ENCODE results near the gene SHISA9. TPM values are rescaled to one million over a fixed set of nuclear protein-coding genes. Genes with fewer than 3 reads are reported as not detected.

The SHISA9 gene
- polyA plus RNA-seq, 3 donors: 0.01 TPM; not detected in 2

- no peak for TF ChIP-seq CTCF (IDR thresholded peaks at IDR 0.05)
- no peaks in the 10 kb centered on the region for H3K36me3 Mint-ChIP-seq
- WGBS (ENCODE audit: insufficient coverage): no CpG with 5 or more reads among the region's 6 CpGs
- no peak overlapping the region for H3K4me2 ChIP-seq (replicated peaks; ENCODE audit: extremely low read depth, low read length, poor library complexity, severe bottlenecking)
- no peaks in the 10 kb centered on the region for H3K79me2 ChIP-seq (ENCODE audit: insufficient read depth, low read length)
- H3K27me3 Mint-ChIP-seq (ENCODE audit: low read depth in 3 of 3): peaks cover 0 to 4% (median 2%) of the 10 kb centered on the region in 3 donors
- no peaks in the 10 kb centered on the region for H3K4me1 Mint-ChIP-seq
- H2AFZ ChIP-seq (ENCODE audit: insufficient read depth, low read depth, low read length, poor library complexity, severe bottlenecking): no peak overlapping the region
- H4K20me1 ChIP-seq (ENCODE audit: insufficient read depth, low read length): no peaks in the 10 kb centered on the region
- no peak overlapping the region for H3K4me3 Mint-ChIP-seq
- H3K4me3 ChIP-seq (replicated peaks in 1 of 3; ENCODE audit: low read depth in 2 of 3, low read length in 3 of 3): no peak overlapping the region
- intact Hi-C loops (cut with micrococcal nuclease): no loop called here
- no peak overlapping the region for H3K27ac ChIP-seq (ENCODE audit: low read depth in 1 of 2, low read length in 2 of 2)
- no peak overlapping the region for H3K9ac ChIP-seq (ENCODE audit: insufficient read depth, low read length, poor library complexity, severe bottlenecking)
- no peaks in the 10 kb centered on the region for H3K27me3 ChIP-seq (ENCODE audit: control insufficient read depth in 2 of 2, insufficient read depth in 2 of 2, low read length in 2 of 2)
- no peak for DNase-seq
- peaks cover 0 to 6% of the 10 kb centered on the region in 2 donors for H3K9me3 ChIP-seq (replicated peaks in 1 of 2; ENCODE audit: control insufficient read depth in 1 of 2, insufficient read depth in 1 of 2, low read length in 2 of 2)
- no peak overlapping the region for H3K27ac Mint-ChIP-seq
- H3K4me1 ChIP-seq (ENCODE audit: control insufficient read depth in 1 of 2, insufficient read depth in 2 of 2, low read length in 2 of 2): no peaks in the 10 kb centered on the region
- H3K36me3 ChIP-seq (replicated peaks in 1 of 2; ENCODE audit: control insufficient read depth in 1 of 2, insufficient read depth in 2 of 2, low read length in 2 of 2): no peaks in the 10 kb centered on the region
- peaks cover 3 to 17% (median 11%) of the 10 kb centered on the region in 7 donors for H3K9me3 Mint-ChIP-seq
These were observed 334.9 kb downstream of the SHISA9 start for GRCh38 chr16:13236308-13236707.

DNA sequence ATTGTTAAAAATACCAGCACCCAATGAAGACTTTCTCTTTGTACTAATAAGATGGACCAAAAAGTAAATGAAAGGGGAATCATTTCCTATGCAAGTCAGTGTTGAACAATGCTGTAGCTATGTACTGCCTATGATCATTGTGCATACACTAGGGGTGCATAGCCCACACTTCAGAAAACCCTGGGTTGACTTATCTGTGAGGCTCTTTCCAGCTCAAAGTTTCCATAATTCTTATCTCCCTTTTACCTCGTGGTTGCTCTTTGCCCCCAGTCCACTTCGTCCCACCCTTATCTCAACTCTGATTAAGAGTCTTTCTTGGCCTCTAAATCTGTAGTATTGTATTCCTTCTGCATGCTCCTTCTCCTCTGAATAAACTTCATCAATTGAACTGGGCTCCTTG lies 336.8 kb downstream of the SHISA9 start:
- WGBS (ENCODE audit: insufficient coverage): no CpG with 5 or more reads among the region's 2 CpGs
- Histone ChIP-seq H3K4me1 (ENCODE audit: control insufficient read depth in 1 of 2, insufficient read depth in 2 of 2, low read length in 2 of 2) (no peaks in the 10 kb centered on the region), H3K9ac (ENCODE audit: insufficient read depth, low read length, poor library complexity, severe bottlenecking) (no peak overlapping the region), H3K27ac (ENCODE audit: low read depth in 1 of 2, low read length in 2 of 2) (no peak overlapping the region), H3K79me2 (ENCODE audit: insufficient read depth, low read length) (no peaks in the 10 kb centered on the region), H2AFZ (ENCODE audit: insufficient read depth, low read depth, low read length, poor library complexity, severe bottlenecking) (no peak overlapping the region), H3K4me2 (replicated peaks; ENCODE audit: extremely low read depth, low read length, poor library complexity, severe bottlenecking) (no peak overlapping the region), H3K36me3 (replicated peaks in 1 of 2; ENCODE audit: control insufficient read depth in 1 of 2, insufficient read depth in 2 of 2, low read length in 2 of 2) (no peaks in the 10 kb centered on the region), H4K20me1 (ENCODE audit: insufficient read depth, low read length) (no peaks in the 10 kb centered on the region), H3K27me3 (ENCODE audit: control insufficient read depth in 2 of 2, insufficient read depth in 2 of 2, low read length in 2 of 2) (no peaks in the 10 kb centered on the region), H3K9me3 (replicated peaks in 1 of 2; ENCODE audit: control insufficient read depth in 1 of 2, insufficient read depth in 1 of 2, low read length in 2 of 2) (peaks cover 0 to 6% of the 10 kb centered on the region in 2 donors), H3K4me3 (replicated peaks in 1 of 3; ENCODE audit: low read depth in 2 of 3, low read length in 3 of 3) (no peak overlapping the region)
- Mint-ChIP-seq H3K27me3 (ENCODE audit: low read depth in 3 of 3) (peaks cover 0 to 2% (median 2%) of the 10 kb centered on the region in 3 donors), H3K27ac (no peak overlapping the region), H3K4me1 (no peaks in the 10 kb centered on the region), H3K9me3 (peaks cover 5 to 22% (median 13%) of the 10 kb centered on the region in 7 donors), H3K4me3 (no peak overlapping the region), H3K36me3 (no peaks in the 10 kb centered on the region)
- no peak for DNase-seq
- TF ChIP-seq CTCF (IDR thresholded peaks at IDR 0.05): no peak
- intact Hi-C loops (cut with micrococcal nuclease): no loop called here

Data from CD14-positive monocyte (primary cell).